HG02840 (cell line): ENCODE measurements around the gene LY86.

Experiments used
- ATAC-seq: cut with Tn5 transposase; IDR thresholded peaks from one replicate; pipeline ENCODE4 v1.9.1; 2021; ENCODE audit warnings: mild to moderate bottlenecking, moderate library complexity, moderate number of reproducible peaks; ENCODE audit not compliant: unreplicated experiment, low FRiP score

LY86 gene

DNA sequence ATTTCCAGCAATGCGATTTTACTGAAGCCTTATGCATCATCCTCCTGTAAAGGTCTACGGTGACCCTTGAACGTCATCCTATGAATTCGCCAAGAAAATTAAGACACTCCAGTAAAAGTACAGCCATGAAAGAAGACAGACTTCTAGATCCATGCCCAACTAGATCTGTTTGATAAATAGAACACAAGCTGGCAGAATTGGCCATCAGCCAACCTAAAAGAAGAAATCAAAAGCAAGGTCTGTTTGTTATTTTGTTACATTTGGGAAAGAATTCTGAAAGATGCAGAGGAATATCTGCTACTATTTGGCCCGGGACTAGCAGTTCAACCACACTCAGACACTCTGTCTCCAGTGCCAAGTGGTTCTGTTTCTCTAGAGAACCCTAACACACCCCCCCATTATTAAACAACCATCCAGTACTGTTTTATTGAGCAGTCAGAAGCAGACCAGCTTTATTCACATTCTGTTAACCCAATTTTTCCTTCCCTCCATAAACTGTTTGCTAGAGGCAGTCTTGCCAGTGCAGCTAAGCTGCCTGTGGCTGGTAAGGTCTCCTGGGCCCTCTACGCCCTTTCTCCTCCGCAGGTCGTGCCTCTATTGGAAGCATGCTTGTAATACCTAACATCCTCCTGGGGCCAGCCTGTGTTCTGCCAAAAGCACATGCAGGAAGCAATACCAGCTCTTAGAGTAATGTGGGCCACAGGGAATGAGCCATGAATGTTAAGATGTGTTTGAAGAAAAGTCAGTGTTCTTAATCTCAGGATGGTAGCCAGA, 30.7 kb downstream of the LY86 start:
- ATAC-seq: no peak

DNA sequence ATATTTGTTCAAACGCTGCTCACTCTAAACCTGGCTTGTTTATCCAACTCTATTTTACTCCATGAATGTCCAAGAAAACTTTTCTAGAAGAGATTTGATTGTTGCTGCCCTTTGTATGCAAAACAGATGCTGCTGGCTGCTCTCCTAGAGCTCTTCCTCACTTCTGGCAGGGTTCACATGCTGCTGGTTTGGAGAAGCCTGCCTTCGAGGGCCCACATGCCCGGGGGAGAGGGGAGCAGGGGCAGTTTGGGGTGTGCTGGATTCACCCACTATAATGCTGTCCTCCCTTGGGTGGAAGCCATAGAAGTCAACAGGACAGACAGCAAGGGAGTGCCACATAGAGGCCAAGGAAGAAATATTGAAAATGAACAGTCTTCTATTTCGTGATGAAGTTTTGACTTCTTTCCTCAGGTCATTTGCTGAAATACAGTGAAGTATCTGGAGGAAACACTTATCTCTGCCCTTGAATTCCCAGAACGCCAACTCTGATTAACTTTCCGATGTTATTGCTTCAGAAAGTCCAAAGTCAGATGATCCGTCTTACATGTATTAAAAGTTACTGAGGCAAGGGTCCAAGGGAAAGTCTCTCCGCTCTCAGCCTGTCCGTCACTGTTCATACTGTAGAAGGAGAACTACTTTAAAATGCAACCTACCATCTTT, 32.4 kb downstream of the LY86 start:
- ATAC-seq: no peak

DNA sequence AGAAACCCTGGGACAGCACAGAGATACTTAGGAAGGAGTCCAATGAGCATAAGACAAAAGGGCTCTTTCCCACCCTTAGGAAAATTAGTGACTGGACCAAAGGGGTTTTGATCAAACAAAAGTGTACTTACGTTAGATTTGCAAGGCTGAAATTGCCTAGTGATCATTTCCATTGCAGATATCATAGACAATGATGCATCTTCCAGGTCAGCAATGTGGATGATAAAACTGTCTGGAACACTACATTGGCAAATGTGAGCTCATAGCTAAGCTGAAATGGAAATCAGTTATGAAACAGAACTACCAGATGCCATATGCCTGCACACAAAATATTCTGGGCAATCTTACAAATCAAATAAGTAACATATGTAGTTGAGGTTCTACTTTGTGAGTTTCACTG, 34.0 kb downstream of the LY86 start:
- ATAC-seq: no peak

DNA sequence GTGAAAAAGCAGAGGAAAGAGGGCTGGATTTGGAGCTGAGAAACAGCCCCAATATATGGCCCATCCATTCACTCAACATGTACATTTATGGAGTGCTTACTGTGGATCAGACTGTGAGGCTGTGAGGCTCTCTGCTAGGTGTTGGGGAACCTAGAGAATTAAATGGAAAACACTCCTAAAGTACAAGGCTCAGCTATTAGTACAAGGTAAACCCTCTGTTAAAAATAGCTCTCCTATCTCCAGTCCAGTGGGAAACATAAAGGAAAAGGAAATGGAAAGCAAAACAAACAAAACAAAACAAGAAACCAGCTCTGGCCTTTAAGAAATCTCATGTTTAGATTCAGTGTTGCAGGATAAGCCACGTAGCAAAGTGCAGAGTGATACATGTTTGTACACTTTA, 35.0 kb downstream of the LY86 start:
- ATAC-seq: no peak

DNA sequence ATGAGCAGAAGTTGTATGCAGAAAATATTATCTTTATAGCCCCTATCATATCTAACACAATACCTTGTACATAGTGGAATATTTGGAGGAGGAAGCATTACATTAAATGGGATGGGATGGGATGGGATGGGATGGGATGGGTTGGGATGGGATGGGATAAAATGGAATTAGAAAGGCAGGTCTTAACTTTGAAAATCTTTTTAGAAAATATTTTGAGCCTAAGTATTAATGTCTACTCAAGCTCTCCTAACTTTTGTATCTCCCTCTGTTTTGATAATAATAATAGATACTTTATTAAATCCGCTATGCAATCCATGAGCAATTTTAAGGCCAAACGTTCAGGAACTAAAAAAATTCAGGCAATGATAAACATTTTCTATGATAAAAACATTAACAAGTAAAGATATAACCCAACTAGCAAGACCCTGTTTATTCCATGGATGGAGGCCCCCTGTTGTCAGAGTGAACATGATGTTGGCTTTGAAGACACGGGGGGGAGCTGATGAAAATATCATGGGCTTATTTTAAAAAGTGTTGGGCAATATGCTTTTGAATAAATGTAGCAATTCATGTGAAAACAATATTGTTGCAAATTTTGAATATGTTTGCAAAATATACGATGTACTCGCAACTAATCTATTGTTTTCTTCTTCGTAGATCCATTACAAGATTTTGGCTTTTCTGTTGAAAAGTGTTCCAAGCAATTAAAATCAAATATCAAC, 35.9 kb downstream of the LY86 start:
- no peak for ATAC-seq

DNA sequence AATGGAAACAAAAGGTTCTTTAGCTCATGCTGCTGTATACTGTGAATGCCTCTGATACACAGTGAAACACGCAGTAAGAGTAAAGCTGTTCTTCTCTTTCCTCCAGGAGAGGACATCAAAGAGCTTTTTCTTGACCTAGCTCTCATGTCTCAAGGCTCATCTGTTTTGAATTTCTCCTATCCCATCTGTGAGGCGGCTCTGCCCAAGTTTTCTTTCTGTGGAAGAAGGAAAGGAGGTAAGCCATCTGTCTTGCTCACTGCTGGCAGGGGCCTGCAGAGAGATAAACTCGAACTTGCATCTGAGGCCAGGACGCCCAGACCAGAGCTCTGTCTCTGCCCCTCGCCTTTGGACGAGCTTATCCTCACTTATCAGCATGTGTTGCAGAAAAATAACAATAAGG, 37.7 kb downstream of the LY86 start:
- no peak for ATAC-seq

DNA sequence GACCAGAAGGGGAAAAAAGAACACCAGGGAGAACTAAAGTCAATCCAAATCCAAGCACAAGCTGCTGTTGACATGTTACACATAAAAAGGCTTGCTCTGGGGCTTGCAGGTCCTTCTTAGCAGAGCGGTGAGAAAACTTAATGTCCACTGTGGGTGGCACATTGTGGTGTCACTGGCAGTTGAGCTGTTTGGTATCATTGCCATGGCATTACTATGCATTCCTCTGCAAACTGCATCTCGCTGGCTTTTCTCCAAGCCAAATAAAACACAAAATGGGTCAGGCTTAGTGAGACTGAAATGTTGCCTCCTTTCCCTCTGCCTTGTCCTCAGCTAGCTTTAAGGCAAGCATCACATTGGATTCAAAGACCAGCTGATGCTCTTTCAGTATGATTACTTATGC, 40.9 kb downstream of the LY86 start:
- ATAC-seq: no peak

DNA sequence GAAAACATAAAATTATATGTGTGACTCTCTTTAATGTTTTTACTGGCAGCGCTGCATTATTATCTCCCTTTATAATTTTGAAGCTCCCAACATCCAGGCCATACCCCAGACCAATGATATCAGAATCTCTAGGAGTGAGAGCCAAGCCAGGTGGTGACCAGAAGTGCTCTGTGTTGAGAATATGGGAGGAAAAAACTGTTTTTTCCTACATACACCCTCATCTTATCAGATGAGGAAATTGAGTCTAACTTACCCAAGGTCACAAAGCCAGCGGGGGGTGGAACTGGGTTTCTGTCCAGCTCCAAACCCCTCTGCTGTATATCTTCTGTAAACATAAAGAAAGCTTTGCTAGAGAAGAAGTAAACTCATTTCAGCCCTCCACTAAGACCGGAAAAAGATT, 42.5 kb downstream of the LY86 start:
- ATAC-seq: no peak

DNA sequence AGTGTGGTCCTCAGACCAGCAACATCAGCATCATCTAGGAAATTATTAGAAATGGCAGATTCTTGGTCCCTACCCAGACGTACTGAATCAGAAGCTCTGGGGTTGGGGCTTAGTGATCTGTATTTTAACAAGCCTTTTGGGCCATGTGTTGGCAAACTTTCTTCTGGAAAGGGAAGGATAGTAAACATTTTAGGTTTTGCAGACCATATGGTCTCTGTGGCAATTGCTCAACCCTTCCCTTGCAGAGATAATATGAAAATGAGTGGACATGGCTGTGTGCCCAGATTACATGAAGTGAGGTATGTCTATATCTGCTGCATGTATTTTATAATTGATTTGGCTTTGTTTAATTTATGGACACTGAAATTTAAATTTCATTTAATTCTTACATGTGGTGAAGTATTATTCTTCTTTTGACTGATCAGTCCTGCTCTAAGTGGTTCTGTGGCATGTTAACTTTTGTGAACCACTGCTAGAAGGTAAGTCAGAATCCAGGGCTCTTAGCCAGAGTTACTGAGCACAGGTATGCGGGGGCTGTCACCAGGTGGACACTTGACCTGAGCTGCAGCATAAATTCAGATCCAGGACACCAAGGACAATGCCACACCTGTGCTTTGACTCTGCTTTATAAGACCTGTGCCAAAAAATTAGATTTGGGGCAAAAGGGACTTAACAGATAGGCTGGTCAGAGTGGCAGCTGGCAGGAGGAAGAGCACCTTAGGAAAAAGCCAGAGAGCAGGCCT, 43.2 kb downstream of the LY86 start:
- no peak for ATAC-seq

DNA sequence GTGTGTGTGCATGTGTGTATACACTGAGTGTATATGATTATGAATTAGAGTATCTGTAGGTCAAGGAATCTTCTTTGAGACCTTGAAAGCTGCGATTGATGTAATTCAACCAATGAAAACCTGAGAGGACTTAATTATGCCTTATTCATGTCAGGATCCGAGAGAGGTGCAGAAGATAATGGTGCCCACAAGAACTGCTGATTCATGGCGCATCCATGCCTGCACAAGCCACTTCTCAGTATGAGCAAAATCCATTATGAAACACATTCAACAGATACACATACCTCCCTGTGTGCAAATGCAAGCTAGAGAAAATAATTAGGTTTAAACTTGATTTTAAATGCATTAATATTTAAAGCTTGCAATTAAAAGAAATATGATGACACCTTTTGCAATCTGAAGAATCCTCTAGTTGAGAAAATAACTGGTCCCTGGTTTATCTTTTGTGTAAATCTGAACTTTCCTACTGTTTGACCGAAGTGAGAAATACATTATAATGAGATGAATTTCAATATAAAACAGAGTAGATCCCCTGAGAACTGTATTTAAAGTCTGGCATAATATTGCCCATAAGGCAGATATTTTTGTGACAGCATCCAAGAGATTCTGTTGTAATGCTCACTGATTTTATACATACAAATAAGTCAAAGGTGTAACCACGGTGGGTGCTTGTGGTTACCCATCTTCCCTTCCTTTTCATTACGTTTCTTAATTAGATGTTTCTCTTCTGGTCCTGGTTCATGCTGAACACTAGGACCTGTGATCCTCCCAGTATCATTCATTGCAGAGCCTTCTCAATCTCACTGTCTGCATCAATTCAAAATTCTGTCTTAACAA, 45.6 kb downstream of the LY86 start:
- no peak for ATAC-seq

DNA sequence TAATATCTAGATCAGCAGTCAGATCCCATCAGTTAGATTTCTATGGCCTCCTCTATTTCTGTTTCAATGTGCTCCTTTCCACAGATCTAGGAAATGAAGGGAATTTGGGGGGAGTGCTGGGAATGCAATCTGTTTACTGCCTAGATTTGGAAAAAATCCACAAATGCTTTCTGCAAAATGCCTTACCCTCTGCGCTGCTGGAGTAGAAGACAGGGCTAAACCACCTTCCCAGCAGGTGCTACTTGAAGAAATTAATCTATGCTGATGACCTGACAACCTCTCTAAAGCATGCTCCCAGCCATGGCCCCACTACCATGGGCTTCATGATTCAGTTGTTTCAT, 46.2 kb downstream of the LY86 start:
- no peak for ATAC-seq

DNA sequence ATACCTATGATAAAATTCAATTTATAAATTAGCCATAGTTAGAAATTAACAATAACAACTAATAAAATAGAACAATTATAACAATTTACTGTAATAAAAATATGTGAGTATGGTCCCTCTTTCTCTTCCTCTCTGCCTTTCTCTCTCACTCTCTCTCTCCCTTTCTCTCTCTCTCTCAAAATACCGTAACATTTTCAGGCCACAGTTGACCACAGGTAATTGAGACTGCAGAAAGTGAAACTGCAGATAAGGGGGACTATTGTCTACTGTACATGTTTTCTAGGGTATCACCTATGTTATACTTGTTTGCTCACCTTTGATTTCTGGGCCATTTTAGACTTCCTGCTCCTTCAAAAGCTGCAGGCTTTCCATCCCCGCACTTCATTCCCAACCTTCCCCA, 46.8 kb downstream of the LY86 start:
- ATAC-seq: no peak

DNA sequence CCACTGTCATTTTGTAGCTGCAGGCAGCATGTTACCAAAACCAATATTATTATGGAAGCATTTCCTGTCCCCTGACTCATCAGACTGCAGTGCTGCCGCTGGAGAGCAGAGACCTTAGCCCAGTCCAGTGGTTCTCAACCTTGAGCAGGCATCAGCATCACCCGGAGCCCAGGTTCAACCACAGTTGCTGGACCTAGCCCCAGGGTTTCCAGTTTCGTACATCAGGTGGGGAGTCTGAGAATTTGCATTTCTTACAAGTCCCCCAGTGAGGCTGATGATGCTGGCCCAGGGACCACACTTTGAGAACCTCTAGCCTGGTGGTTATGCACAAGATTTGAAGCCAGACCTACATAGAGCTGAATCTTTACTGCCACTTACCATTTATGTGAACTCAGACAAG, 47.3 kb downstream of the LY86 start:
- no peak for ATAC-seq

DNA sequence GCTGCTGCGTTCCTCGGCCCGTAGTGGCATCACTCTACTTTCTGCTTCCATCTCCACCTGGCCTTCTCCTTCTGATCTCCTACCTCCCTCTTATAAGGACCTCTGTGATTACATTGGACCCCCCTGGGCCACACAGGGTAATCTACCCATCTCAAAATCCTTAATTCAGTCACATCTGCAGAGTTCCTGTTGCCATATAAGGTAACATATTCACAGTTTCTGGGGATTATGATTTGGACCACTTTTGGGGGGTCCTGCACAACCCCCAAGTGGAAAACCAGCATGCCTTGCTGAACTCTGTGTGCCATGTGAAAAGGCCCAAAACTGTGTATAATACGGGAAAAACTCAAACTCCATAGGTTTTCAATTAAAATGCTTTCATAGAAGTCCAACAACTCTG, 51.1 kb downstream of the LY86 start:
- ATAC-seq: no peak

DNA sequence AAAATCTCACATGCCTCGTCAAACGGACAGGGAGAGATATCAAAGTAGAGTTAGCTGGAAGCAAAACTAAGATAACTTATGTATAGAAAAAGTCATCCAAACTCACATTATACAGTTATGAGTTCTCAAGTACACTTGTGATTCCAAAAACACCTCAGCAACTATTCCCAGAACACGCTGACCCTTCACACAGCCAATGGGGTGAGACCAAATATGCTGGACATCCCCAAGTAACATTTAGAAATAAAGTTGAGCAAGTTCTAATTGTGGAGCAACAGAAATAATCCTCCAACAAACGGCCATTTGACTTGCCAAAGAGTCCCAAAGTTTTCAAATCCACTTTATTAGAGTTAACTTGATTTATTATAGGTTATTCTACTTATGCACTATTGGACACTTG, 52.4 kb downstream of the LY86 start:
- ATAC-seq: no peak

DNA sequence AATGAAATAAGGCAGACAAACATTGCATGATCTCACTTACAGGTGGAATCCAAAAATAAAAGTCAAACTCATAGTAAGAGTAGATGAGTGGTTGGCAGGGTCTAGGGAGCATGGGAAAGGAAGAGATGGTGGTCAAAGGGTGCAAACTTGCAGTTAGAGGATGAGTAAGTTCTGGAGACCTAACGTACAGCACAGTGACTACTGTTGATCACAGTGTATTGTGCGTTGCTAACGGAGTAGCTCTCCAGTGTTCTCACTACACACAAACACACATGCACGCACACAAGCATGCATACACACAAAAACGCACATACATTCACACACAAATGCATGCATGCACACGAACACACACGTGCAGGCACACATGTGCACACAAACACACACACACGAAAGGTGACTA, 54.9 kb downstream of the LY86 start:
- ATAC-seq: no peak

DNA sequence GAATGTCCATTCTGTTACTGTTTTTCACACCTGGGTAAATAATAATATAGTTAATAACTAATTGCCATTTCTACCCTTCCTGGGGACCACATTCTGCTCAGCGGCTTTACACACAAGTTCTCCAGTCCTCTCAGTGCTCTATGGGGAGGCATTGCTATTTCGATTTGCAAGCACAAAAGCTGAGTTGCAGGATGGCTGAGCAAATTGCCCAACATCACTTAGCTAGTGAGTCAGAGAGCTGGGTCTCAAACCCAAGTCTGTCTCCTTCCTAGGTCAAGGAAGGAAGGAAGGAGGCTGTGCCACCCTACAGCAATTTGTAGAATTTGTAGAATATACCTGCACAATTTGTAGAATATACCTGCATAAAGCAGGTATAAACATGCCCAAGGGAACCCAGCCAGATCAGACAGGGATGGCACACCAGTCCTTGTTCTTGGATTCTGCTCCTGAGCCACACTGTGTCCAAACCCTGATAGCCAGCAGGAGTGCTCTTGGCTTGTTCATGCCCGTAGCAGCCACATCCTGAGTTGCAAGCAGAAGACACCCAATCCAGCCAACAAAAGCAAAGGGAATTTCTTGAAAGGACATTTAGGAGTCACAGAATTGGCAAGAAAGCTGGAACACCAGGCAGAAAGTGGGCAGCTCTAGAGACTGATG, 56.9 kb downstream of the LY86 start:
- ATAC-seq: no peak

DNA sequence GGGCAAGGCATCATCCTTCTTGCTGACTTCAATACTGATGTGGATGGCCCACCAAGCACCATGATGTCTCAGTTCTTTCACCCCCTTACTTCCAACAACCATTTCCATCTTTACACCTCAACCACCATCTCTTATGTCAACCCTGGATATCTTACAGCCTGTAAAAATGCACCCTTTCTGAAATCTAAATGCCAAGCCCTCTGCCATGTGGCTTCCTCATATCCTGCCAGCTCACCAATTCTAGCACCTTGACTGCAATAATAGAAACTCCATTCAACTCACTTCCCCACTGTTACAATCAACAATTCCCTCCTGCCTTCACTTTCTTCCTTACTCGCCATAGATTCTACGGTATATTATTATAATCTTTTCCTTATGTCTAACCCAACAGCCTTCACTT, 57.9 kb downstream of the LY86 start:
- ATAC-seq: no peak

DNA sequence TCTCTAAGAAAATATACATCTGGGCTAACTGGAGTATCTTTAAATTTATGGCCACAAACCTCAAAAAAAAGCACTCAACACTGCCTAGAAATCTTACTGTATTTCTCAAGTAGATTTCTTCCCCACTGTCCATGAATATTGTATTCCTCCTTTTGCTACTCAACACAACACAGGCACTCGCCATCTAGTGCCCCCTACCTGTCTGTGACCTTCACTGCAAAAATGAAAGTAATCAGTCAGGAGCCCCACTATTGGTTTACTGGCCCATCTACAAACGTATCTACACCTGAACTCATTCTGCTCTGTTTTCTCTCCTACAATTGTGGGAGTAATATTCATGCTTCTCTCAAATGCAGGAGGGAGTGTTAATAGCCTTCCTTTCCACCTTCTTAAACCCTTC, 58.3 kb downstream of the LY86 start:
- ATAC-seq: no peak
